GM06990 (cell line): Measurements from ENCODE around the gene ZC3H7B.

Experiments
- DNase-seq: peaks from one replicate; pipeline ENCODE4 v3.0.0-alpha.2; 2011; ENCODE audit not compliant: insufficient read length; ENCODE audit errors: extremely low read depth
- H3K27me3 ChIP-seq: replicated peaks from 2 replicates; pipeline ENCODE4 v1.6.0; 2011; ENCODE audit warnings: low read length; ENCODE audit not compliant: control insufficient read depth, insufficient read depth
- H3K36me3 ChIP-seq: 2 replicates; pipeline ENCODE4 v1.5.1; 2011; ENCODE audit warnings: low read length; ENCODE audit not compliant: control insufficient read depth, insufficient read depth
- H3K4me3 ChIP-seq: replicated peaks from 2 replicates; pipeline ENCODE4 v1.5.1; 2011; ENCODE audit warnings: low read depth, mild to moderate bottlenecking, control low read depth, low read length
- TF ChIP-seq, protein P1 (sequence below): IDR thresholded peaks from 2 replicates; pipeline ENCODE4 v1.5.1; 2011; ENCODE audit warnings: low read length, control low read depth, mild to moderate bottlenecking, inconsistent platforms; ENCODE audit not compliant: insufficient read depth, poor library complexity, severe bottlenecking

The ZC3H7B gene

DNA sequence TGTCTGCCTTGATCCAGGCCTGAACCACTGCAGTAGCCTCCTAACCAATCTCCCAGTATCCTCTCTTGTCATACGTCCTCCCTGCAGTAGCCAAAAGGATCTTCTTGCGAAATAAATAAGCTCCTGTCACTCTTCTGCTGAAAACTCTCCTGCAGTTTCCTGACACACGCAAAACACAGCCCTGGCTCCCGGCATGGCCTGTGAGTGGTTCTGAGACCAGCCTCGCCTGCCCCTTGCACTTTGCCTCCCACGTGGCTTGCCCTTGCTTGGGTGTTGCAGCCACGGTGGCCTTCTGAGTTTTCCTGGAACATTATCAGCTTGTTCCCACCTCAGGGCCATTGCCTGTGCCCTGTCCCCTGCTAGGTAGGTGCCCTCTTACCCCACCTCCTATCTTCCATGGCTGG, 7.2 kb downstream of the ZC3H7B start:
- DNase-seq = no peak
- Histone ChIP-seq H3K4me3 (no peak overlapping the region), H3K27me3 (no peaks in the 10 kb centered on the region), H3K36me3 (peaks cover 15% of the 10 kb centered on the region)
- TF ChIP-seq, protein P1, sequence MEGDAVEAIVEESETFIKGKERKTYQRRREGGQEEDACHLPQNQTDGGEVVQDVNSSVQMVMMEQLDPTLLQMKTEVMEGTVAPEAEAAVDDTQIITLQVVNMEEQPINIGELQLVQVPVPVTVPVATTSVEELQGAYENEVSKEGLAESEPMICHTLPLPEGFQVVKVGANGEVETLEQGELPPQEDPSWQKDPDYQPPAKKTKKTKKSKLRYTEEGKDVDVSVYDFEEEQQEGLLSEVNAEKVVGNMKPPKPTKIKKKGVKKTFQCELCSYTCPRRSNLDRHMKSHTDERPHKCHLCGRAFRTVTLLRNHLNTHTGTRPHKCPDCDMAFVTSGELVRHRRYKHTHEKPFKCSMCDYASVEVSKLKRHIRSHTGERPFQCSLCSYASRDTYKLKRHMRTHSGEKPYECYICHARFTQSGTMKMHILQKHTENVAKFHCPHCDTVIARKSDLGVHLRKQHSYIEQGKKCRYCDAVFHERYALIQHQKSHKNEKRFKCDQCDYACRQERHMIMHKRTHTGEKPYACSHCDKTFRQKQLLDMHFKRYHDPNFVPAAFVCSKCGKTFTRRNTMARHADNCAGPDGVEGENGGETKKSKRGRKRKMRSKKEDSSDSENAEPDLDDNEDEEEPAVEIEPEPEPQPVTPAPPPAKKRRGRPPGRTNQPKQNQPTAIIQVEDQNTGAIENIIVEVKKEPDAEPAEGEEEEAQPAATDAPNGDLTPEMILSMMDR = no peak

DNA sequence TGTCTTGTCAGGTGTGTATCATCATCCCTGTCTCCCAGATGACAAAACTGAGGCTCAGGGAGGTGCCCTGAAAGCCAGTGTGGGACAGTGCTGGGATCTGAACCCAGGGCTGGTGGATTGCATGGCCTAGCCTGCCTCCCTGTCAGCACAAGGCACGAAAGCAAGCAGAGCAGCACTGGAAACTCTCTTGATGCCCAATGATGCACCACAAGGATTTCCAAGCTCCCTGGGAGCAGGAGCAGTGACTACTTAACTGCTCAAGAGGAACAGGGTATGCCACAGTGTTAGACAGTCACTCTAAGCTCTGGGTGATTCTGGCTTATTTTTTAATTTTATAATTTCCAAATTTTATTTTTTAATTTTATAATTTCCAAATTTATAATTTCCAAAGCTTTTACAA, 9.0 kb downstream of the ZC3H7B start:
- DNase-seq = no peak
- Histone ChIP-seq H3K36me3 (peaks cover 15% of the 10 kb centered on the region), H3K4me3 (no peak overlapping the region), H3K27me3 (no peaks in the 10 kb centered on the region)
- TF ChIP-seq, protein P1 = no peak

DNA sequence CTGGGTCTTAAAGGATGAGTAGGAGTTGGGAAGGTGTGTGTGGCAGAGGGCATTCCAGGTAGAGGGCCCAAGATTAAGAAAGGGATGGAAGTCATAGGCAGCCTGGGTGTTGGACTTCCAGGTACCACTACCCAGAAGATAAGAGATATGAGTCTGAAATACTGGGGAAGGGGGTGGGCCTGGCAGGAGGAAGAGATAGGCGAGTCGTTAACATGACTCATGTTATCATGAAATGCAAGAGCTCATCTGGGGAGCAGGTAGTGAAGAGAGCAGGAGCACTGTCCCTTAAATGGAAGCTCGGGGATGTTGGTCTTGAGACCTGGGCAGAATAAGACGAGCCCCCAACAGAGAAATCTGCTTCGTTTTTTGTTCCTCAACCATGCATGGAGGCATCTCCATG, 10.2 kb downstream of the ZC3H7B start:
- Histone ChIP-seq H3K4me3 (no peak overlapping the region), H3K36me3 (peaks cover 15% of the 10 kb centered on the region), H3K27me3 (no peaks in the 10 kb centered on the region)
- TF ChIP-seq, protein P1 = no peak
- no peak for DNase-seq

DNA sequence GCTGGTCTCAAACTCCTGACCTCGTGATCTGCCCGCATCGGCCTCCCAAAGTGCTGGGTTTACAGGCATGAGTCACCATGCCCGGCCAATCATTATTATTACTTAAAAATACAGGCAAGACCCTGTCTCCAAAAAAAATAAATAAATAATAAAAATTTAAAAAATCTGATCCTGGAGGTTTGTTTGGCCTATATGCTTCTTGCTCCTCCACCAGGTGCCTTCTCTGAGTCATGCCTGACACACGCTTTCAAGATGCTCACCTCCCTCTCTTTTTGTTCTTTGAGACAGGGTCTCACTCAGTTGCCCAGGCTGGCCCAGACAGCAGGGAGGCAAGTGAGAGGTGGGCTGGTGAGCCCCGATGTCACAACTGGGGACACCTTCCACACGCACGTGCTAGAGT, 13.5 kb downstream of the ZC3H7B start:
- Histone ChIP-seq H3K36me3 (peaks cover 4% of the 10 kb centered on the region), H3K27me3 (no peaks in the 10 kb centered on the region), H3K4me3 (no peak overlapping the region)
- TF ChIP-seq, protein P1 = no peak
- DNase-seq = no peak

DNA sequence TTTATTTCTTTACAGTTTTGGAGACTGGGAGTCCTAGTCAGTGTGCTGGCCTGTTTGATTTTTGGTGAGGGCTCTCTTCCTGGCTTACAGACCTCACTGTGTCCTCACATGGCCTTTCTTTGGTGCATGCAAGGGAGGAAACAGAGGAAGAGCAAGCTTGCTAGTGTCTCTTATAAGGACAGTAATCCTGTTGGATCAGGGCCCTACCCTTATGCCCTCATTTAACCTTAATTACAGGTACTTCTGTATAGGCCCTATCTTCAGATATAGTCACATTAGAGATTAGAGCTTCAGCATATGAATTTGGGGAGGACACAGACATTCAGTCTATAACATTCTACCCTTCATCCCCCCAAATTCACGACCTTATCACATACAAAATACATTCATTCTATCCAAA, 14.3 kb downstream of the ZC3H7B start:
- DNase-seq = no peak
- Histone ChIP-seq H3K36me3 (peaks cover 5% of the 10 kb centered on the region), H3K4me3 (no peak overlapping the region), H3K27me3 (no peaks in the 10 kb centered on the region)
- TF ChIP-seq, protein P1 = no peak
